Ramos (cell line): ENCODE results near the gene ANKRD23.
"Not testable (repeated sequence)": the region's sequence is repeated elsewhere in the genome, so short reads cannot be mapped to it uniquely, and the experiment has no call there.

Experiments
- in situ Hi-C: fragments of 300-500 bp; cut with MboI; formaldehyde crosslinking; loops from one replicate; pipeline ENCODE4 v1.14.3; 2022; ENCODE audit warnings: low sequenced_read_pairs; ENCODE audit not compliant: unreplicated experiment

The ANKRD23 gene

GRCh38 chr2:96819128-96819875 lies 24.5 kb downstream of the ANKRD23 start:
- in situ Hi-C loops: no loop called here

GRCh38 chr2:96817882-96818281 lies 25.9 kb downstream of the ANKRD23 start:
- in situ Hi-C loops: no loop called here

- in situ Hi-C loops: no loop called here
Observed at GRCh38 chr2:96816836-96817702, 26.8 kb downstream of the ANKRD23 start.

DNA sequence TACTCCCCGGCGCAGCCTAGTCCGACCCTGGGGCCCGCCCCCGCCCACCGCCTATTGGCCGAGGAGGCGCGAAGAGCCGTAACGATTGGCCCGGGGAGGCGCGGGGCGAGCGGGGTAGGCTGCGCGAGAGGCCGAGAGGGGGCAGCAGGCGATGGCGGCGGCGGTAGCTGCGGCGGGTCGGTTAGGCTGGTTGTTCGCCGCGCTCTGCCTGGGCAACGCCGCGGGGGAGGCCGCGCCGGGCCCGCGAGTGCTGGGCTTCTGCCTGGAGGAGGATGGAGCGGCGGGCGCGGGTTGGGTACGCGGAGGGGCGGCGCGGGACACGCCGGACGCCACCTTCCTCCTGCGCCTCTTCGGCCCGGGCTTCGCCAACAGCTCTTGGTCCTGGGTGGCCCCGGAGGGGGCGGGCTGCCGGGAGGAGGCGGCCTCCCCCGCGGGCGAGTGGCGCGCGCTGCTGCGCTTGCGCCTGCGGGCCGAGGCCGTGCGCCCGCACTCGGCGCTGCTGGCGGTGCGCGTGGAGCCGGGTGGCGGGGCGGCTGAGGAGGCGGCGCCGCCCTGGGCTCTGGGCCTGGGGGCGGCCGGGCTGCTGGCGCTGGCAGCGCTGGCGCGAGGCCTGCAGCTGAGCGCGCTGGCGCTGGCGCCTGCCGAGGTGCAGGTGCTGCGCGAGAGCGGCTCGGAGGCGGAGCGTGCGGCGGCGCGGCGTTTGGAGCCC lies 27.5 kb downstream of the ANKRD23 start, which contains the start of gene CNNM3:
Gene CNNM3, plus strand, starts transcription at position 142 of the 709 bp plus-strand sequence. Its CDS starts 10 bp downstream, at position 152.
- in situ Hi-C loops: no loop called here

DNA sequence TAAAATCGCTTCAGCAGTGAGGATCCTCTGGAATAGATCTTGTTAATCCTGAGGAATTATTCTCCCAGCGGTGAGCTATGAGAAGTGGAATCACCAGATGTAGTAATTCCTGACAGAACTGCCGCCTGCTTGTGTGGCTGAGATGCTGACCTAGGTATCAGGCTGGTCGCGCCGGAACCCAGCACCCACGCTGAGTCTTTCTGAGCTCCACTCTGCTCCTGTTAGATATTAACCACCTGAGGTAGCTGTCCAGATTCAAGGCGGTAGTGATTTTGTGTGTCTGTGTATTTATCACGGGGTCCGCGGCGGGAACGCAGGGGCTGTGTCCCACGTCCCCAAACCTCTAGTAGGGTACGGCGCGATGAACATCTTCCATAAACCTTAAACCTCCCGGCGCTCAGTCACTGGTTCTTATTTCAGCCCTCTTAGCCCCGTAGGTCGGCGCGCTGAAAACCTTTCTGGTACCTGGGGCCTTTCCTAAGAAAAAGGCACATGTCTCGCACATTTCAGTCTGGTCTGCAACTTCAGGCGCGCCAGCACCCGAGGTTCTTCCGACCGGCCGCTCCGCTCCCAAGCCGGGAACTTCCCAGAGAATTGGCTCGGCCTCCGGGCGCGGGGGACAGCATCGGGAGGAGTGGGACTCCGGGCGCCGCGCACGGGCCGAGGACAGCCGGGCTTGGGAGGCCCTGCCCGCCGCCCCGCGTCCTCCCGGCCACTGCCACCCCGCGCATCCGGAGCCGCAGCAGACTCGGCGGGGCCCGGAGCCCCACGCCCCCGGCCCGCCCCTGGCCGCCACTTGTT lies 28.3 kb downstream of the ANKRD23 start:
- in situ Hi-C loops: no loop called here

DNA sequence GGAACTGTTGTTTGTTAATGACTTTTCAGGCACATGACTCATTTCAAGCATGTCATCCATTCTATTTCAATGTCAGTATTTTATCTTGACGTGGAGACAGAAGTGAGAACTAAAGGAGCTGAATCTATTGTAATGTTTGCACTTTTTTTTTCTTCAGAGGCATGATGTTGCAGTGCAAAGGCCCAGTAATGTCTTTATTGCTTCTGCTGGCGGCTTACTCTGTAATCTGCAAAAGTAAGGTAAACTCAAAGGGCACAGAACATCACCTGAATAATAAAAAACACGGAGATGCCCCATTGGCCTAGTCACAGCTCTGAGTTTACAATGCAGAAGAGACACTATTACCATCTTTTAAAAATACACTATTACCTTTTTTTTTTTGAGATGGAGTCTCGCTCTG lies 30.2 kb downstream of the ANKRD23 start:
- in situ Hi-C loops: no loop called here

GRCh38 chr2:96811917-96812316 lies 31.9 kb downstream of the ANKRD23 start:
- in situ Hi-C loops: no loop called here

DNA sequence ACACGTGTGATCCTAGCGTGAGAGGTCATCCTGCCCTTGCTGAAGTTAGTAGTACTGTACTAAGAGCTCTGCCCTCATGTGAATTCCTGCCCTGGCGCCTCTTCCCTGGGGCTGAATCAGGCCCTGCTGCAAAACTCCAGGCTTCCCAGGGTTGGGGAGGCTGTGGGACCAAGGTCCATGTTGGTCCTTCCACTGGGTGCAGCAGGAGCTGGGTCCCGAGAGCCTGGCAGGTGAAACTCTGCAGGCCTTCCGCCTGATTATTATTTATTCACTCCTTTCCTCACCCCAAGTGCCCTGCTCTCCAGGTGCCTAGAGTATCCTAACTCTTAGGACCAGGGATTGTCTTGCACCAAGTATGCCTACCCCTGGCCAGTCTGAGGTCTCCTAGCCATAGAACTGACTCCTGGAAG lies 33.0 kb downstream of the ANKRD23 start:
- in situ Hi-C loops: no loop called here

- in situ Hi-C loops: no loop called here
Observed at GRCh38 chr2:96809951-96810782, 33.7 kb downstream of the ANKRD23 start.

- in situ Hi-C loops: no loop called here
Observed at GRCh38 chr2:96809216-96809882, 34.5 kb downstream of the ANKRD23 start.

- in situ Hi-C loops: no loop called here
Observed at GRCh38 chr2:96808176-96808837, 35.5 kb downstream of the ANKRD23 start.

DNA sequence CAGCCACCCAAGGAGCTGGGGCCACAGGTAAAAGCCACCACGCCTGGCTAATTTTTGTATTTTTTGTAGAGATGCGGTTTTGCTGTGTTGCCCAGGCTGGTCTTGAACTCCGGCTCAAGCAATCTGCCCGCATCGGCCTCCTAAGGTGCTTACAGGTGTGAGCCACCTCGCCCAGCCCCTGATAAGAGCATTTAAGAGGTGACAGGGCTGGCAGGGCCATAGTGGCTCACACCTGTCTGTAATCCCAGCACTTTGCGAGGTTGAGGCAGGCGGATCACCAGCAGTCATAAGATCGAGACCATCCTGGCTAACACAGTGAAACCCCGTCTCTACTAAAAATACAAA lies 36.7 kb downstream of the ANKRD23 start:
- in situ Hi-C loops: no loop called here

GRCh38 chr2:96806468-96807126 lies 37.2 kb downstream of the ANKRD23 start:
- in situ Hi-C loops: no loop called here

DNA sequence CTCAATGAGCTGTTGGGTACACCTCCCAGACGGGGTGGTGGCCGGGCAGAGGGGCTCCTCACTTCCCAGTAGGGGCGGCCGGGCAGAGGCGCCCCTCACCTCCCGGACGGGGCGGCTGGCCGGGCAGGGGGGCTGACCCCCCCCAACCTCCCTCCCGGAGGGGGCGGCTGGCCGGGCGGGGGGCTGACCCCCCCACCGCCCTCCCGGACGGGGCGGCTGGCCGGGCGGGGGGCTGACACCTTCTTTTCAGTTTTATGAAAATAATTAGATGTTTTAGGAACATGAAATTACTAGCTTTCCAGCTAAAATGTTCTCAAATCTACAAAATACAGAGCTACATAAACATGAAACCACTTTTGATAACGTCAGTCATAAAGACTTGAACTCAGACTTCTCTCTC lies 37.9 kb downstream of the ANKRD23 start:
- in situ Hi-C loops: not testable (repeated sequence)

DNA sequence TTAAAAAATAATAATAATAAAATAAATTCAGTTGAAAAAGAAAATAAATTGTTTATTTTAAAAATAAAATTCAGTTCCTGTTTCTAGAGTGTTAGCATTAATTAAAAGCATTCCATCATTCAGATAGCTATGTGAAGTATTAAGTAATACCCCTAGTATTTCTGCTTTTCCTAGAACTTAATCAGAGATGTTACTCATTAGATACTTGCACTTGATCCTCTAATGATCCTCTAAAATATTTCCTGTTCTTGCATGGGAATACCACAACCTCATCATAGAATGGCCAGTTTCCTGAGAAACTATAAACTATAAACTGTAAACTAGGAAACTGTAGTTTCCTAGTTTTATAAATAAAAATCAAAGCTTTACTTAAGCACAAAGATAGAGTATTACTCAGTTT lies 38.8 kb downstream of the ANKRD23 start:
- in situ Hi-C loops: no loop called here

- in situ Hi-C loops: no loop called here
Observed at GRCh38 chr2:96802721-96803120, 41.1 kb downstream of the ANKRD23 start.

GRCh38 chr2:96801786-96802595 lies 41.8 kb downstream of the ANKRD23 start:
- in situ Hi-C loops: no loop called here
